IMR-90 (cell line): Measurements from ENCODE around the gene THPO. TPM values are rescaled to one million over a fixed set of nuclear protein-coding genes. Genes with fewer than 3 reads are reported as not detected.

Source experiments
- ATAC-seq: fragments of 200-7000 bp; cut with Tn5 transposase; 2 replicates; pipeline ENCODE4 v1.9.1; 2020; ENCODE audit warnings: low read depth, mild to moderate bottlenecking, moderate library complexity
- BruUV-seq: library from RNA; stranded (reverse); fragments of 400-500 nt; replicated peaks from 2 replicates; lab custom pipeline; 2021; lab: Mats Ljungman, UMichigan
- CTCF ChIA-PET: fragments of 300-600 bp; formaldehyde crosslinking; extraction: SDS; loops from one replicate; lab custom pipeline; 2021; ENCODE audit warnings: antibody characterized with exemption; lab: Yijun Ruan, JAX
- POLR2A ChIA-PET: fragments of 300-600 bp; sonication (Branson Sonifier 250); formaldehyde crosslinking; loops from one replicate; lab custom pipeline; 2022; ENCODE audit warnings: antibody characterized with exemption; ENCODE audit not compliant: unreplicated experiment; lab: Charles Lee
- DNase-seq: peaks from one replicate; pipeline ENCODE4 v3.0.0; 2013
- H2AFZ ChIP-seq: replicated peaks from 2 replicates; pipeline ENCODE3; 2013; ENCODE audit warnings: low read length, mild to moderate bottlenecking; ENCODE audit not compliant: poor library complexity
- H2AK5ac ChIP-seq: 2 replicates; pipeline ENCODE4 v1.6.1; 2013; ENCODE audit warnings: low read depth, low read length, inconsistent platforms
- H2AK9ac ChIP-seq: replicated peaks from 2 replicates; pipeline ENCODE3; 2013; ENCODE audit warnings: mild to moderate bottlenecking, low read depth, low read length, moderate library complexity; ENCODE audit not compliant: poor library complexity
- H2BK120ac ChIP-seq: 2 replicates; pipeline ENCODE4 v1.6.1; 2013; ENCODE audit warnings: low read depth, low read length, inconsistent platforms
- H2BK15ac ChIP-seq: 3 replicates; pipeline ENCODE4 v1.6.1; 2013; ENCODE audit warnings: low read depth, low read length, inconsistent platforms
- H2BK20ac ChIP-seq: 2 replicates; pipeline ENCODE4 v1.6.1; 2013; ENCODE audit warnings: low read depth, mild to moderate bottlenecking, inconsistent platforms, low read length, moderate library complexity
- H2BK5ac ChIP-seq: 2 replicates; pipeline ENCODE4 v1.6.1; 2013; ENCODE audit warnings: mild to moderate bottlenecking, low read depth, low read length, inconsistent platforms; ENCODE audit not compliant: poor library complexity, severe bottlenecking
- H3K14ac ChIP-seq: replicated peaks from 2 replicates; pipeline ENCODE4 v1.6.1; 2013; ENCODE audit warnings: low read depth, low read length, inconsistent platforms
- H3K18ac ChIP-seq: 2 replicates; pipeline ENCODE4 v1.6.1; 2013; ENCODE audit warnings: low read depth, low read length, control low read depth
- H3K23ac ChIP-seq: 2 replicates; pipeline ENCODE4 v1.6.1; 2013; ENCODE audit warnings: low read depth, low read length, inconsistent platforms
- H3K27ac ChIP-seq: 2 replicates; pipeline ENCODE4 v1.5.1; 2013; ENCODE audit warnings: mild to moderate bottlenecking, control low read depth, low read length; ENCODE audit not compliant: insufficient read depth
- H3K27me3 ChIP-seq: 2 replicates; pipeline ENCODE4 v1.6.1; 2013; ENCODE audit warnings: low read length; ENCODE audit not compliant: control insufficient read depth, insufficient read depth
- H3K36me3 ChIP-seq: 2 replicates; pipeline ENCODE4 v1.6.1; 2013; ENCODE audit warnings: low read length, mixed read lengths; ENCODE audit not compliant: control insufficient read depth, insufficient read depth
- H3K4ac ChIP-seq: 2 replicates; pipeline ENCODE4 v1.6.1; 2013; ENCODE audit warnings: low read depth, low read length, inconsistent platforms
- H3K4me1 ChIP-seq: 2 replicates; pipeline ENCODE4 v1.6.1; 2013; ENCODE audit warnings: low read length, mixed read lengths; ENCODE audit not compliant: control insufficient read depth, insufficient read depth
- H3K4me2 ChIP-seq: 2 replicates; pipeline ENCODE4 v1.6.1; 2013; ENCODE audit warnings: low read depth, mild to moderate bottlenecking, control low read depth, low read length, moderate library complexity
- H3K4me3 ChIP-seq: 2 replicates; pipeline ENCODE4 v1.5.1; 2013; ENCODE audit warnings: low read depth, mild to moderate bottlenecking, control low read depth, low read length, moderate library complexity; ENCODE audit not compliant: insufficient read depth
- H3K56ac ChIP-seq: 2 replicates; pipeline ENCODE4 v1.6.1; 2013; ENCODE audit warnings: low read length, inconsistent platforms; ENCODE audit not compliant: insufficient read depth; ENCODE audit errors: extremely low read depth
- H3K79me1 ChIP-seq, 2 experiments: 2 replicates each; pipeline ENCODE4 v1.6.1; 2013; ENCODE audit warnings: low read length in 2 of 2, inconsistent platforms in 1 of 2, low read depth in 1 of 2
- H3K9ac ChIP-seq: 2 replicates; pipeline ENCODE4 v1.6.1; 2013; ENCODE audit warnings: low read depth, low read length, control low read depth
- H3K9me1 ChIP-seq: 2 replicates; pipeline ENCODE4 v1.6.1; 2013; ENCODE audit warnings: low read length, inconsistent platforms; ENCODE audit not compliant: insufficient read depth
- H3K9me3 ChIP-seq: 2 replicates; pipeline ENCODE4 v1.6.1; 2013; ENCODE audit warnings: low read length; ENCODE audit not compliant: control insufficient read depth, insufficient read depth
- H4K20me1 ChIP-seq: 2 replicates; pipeline ENCODE4 v1.6.1; 2013; ENCODE audit warnings: low read length, inconsistent platforms; ENCODE audit not compliant: insufficient read depth
- H4K5ac ChIP-seq: 2 replicates; pipeline ENCODE4 v1.6.1; 2013; ENCODE audit warnings: mild to moderate bottlenecking, low read depth, low read length, control low read depth
- H4K8ac ChIP-seq, 2 experiments: 2 replicates each; pipeline ENCODE4 v1.6.1; 2013; ENCODE audit warnings: low read depth in 2 of 2, low read length in 2 of 2, control low read depth in 1 of 2, inconsistent platforms in 1 of 2
- H4K91ac ChIP-seq: 2 replicates; pipeline ENCODE4 v1.6.1; 2013; ENCODE audit warnings: low read depth, low read length, inconsistent platforms; ENCODE audit not compliant: insufficient read depth
- CTCF ChIP-seq: conservative IDR thresholded peaks from 2 replicates; pipeline ENCODE4 v1.5.1; 2012; ENCODE audit warnings: mild to moderate bottlenecking, low read depth, low read length, improper control_type of control experiment
- MAFK ChIP-seq: IDR thresholded peaks from 2 replicates; pipeline ENCODE4 v1.6.1; 2012; ENCODE audit warnings: low read depth, low read length, improper control_type of control experiment
- MXI1 ChIP-seq: IDR thresholded peaks from 2 replicates; pipeline ENCODE4 v1.6.1; 2012; ENCODE audit warnings: low read depth, mild to moderate bottlenecking, low read length, moderate library complexity, borderline replicate concordance
- RAD21 ChIP-seq: IDR thresholded peaks from 2 replicates; pipeline ENCODE4 v1.6.1; 2012; ENCODE audit warnings: low read length, improper control_type of control experiment
- SMC3 ChIP-seq: fragments of 150-350 bp; IDR thresholded peaks from 2 replicates; pipeline ENCODE4 v1.6.1; 2016; ENCODE audit warnings: low read depth, mild to moderate bottlenecking, antibody characterized with exemption, low read length, moderate library complexity
- WGBS, 2 experiments: methylation state at CpG; one replicate each; pipeline versions ENCODE4 v1.1.5 to v1.1.7; 2013; ENCODE audit warnings: missing lambda C conversion rate in 2 of 2; ENCODE audit not compliant: insufficient read length in 1 of 2; ENCODE audit errors: extremely low coverage in 2 of 2; 5-methylcytosine and 5-hydroxymethylcytosine counted together
- dilution Hi-C: fragments of 300-500 bp; cut with HindIII; formaldehyde crosslinking; loops from one replicate; pipeline ENCODE4 v1.14.3; 2018; ENCODE audit warnings: low sequenced_read_pairs; ENCODE audit not compliant: unreplicated experiment
- in situ Hi-C: fragments of 300-500 bp; cut with MboI; formaldehyde crosslinking; loops from 3 replicates; pipeline ENCODE4 v1.14.3; 2019; ENCODE audit warnings: low sequenced_read_pairs, inconsistent platforms, mixed read lengths
- intact Hi-C: fragments of 100-400 bp; cut with micrococcal nuclease; formaldehyde crosslinking; loops from 2 replicates; pipeline ENCODE4 v1.10.0; 2022
- polyA plus RNA-seq, 3 experiments: library from polyadenylated mRNA; depleted of rRNA; stranded (reverse); fragments of >200 nt; gene quantifications; 2 replicates each; pipeline ENCODE4 v1.2.3, GENCODE V29; 2012; ENCODE audit warnings: low replicate concordance in 1 of 3
- total RNA-seq: library from RNA; depleted of rRNA; stranded (reverse); fragments of >200 nt; gene quantifications from 2 replicates; pipeline ENCODE4 v1.2.3, GENCODE V29; 2012

Gene THPO
- total and polyA plus RNA-seq, 2 of the 4 experiments (the other 2 are of a cell fraction): not detected

DNA sequence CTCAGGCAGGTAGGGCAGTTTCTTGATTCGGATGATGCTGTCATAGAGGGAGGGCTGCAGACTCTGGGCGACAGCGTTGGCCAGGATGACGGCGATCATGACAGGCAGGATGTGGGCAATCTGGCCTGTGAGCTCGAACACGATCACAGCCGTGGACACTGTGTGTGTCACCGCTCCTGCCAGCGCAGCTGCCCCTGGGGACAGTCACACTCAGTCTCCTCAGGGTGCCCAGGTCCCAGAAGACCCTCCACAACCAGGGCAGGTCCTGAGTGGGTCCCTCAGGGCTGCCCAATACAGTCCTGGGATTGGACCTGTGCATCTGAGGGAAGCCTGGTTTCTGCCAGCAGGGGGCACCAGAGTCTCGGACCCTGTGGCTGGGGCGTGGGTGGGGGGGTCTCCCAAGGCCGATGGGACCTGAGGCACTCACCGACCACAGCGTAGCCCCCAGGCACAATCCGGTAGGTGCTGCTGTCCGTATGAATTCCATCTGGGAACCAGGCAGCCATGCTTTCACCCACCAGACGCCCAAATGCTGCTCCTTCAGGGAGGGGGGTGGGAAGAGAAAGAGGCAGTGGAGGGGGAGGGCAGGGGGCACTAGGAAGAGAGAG is 23.8 kb downstream of the THPO start:
- no peaks in the 10 kb centered on the region for H3K4me1 ChIP-seq
- intact Hi-C loops: no loop called here

More for the DNA sequence above, 23.8 kb downstream of the THPO start:
- H3K4me3 ChIP-seq: no peak overlapping the region
- no peak overlapping the region for H3K4me2 ChIP-seq
- H3K9me3 ChIP-seq: no peaks in the 10 kb centered on the region
- ATAC-seq (peak; percentile 75), DNase-seq (no peak)
- no peak overlapping the region for H2BK15ac ChIP-seq
- dilution Hi-C loops (loop anchor here (25.0 kb wide), 1 partner anchor 183 kb away; no protein-coding TSS in a partner anchor), in situ Hi-C loops (no loop called here)
- no peaks in the 10 kb centered on the region for H3K27me3 ChIP-seq
- peak overlapping the region; percentile 82 for H2AK9ac ChIP-seq
- TF ChIP-seq SMC3 (peak; percentile 39), RAD21 (peak; percentile 51), MXI1 (no peak), MAFK (no peak), CTCF (peak; percentile 58)
- CTCF ChIA-PET: interaction anchor here (0.5 to 0.6 kb wide), 3 partner anchors 14 to 97 kb away, joined by 3 to 4 read pairs (median 3); no protein-coding TSS in a partner anchor
- no peak overlapping the region for H2BK20ac ChIP-seq
- H3K79me1 ChIP-seq: no peaks in the 10 kb centered on the region
- POLR2A ChIA-PET: no interaction called here
- no peak overlapping the region for H4K5ac ChIP-seq
- 100% methylated on average over 2 of the region's 18 CpGs; no CpG with 5 or more reads in 1 of the 2 experiments for WGBS, 2 experiments
- H3K18ac ChIP-seq: no peak overlapping the region
- H3K4ac ChIP-seq: no peak overlapping the region
- no peak overlapping the region for H4K8ac ChIP-seq
- no peak overlapping the region for H3K56ac ChIP-seq
- peak overlapping the region; percentile 17 for H2AFZ ChIP-seq
- H3K27ac ChIP-seq: no peak overlapping the region
- H2BK5ac ChIP-seq: no peak overlapping the region
- no peak overlapping the region for H3K9ac ChIP-seq
- no peak overlapping the region for H2BK120ac ChIP-seq
- no TSS peak for BruUV-seq
- no peak overlapping the region for H4K91ac ChIP-seq
- H4K20me1 ChIP-seq: no peaks in the 10 kb centered on the region; the same call in 1 of the 2 replicates
- H3K36me3 ChIP-seq: peaks cover 22% of the 10 kb centered on the region
- H3K9me1 ChIP-seq: peaks cover 9% of the 10 kb centered on the region; the same call in 1 of the 2 replicates
- no peak overlapping the region for H3K23ac ChIP-seq
- no peak overlapping the region; the same call in 1 of the 2 replicates for H2AK5ac ChIP-seq
- H3K14ac ChIP-seq: no peak overlapping the region
